HepG2 (cell line): ENCODE data around the gene TMEM165. TPM values are rescaled to one million over a fixed set of nuclear protein-coding genes. Genes with fewer than 3 reads are reported as not detected.

ENCODE experiments used
- ATAC-seq: fragments of 200-7000 bp; cut with Tn5 transposase; 3 replicates; pipeline ENCODE4 v1.9.1; 2020; ENCODE audit warnings: mild to moderate bottlenecking, moderate library complexity
- BruUV-seq: library from RNA; stranded (reverse); fragments of 400-500 nt; replicated peaks from 2 replicates; lab custom pipeline; 2021; lab: Mats Ljungman, UMichigan
- CTCF ChIA-PET: fragments of 300-600 bp; formaldehyde crosslinking; extraction: SDS; loops from one replicate; lab custom pipeline; 2021; ENCODE audit warnings: low total read pairs, inconsistent platforms, low intra/inter-chr PET ratio; lab: Yijun Ruan, JAX
- POLR2A ChIA-PET: fragments of 350-600 bp; sonication (Branson Sonifier 250); formaldehyde crosslinking; loops from one replicate; lab custom pipeline; 2020; ENCODE audit warnings: antibody characterized with exemption, inconsistent platforms; lab: Yijun Ruan, JAX
- DNase-seq: peaks from one replicate; pipeline ENCODE4 v3.0.0-alpha.2; 2015; ENCODE audit warnings: low spot score
- FAIRE-seq: peaks from 3 replicates; lab custom pipeline; 2011; peaks lifted over from hg19 to GRCh38; lab: Jason Lieb, UNC
- H2AFZ ChIP-seq: one replicate; pipeline ENCODE4 v1.6.1; 2011; ENCODE audit warnings: low read length, inconsistent platforms
- H3K27ac ChIP-seq: fragments of 300-600 bp; 3 replicates; pipeline ENCODE4 v1.8.0; 2011; ENCODE audit warnings: mixed run types, mild to moderate bottlenecking, mixed read lengths, low read length, inconsistent platforms; ENCODE audit not compliant: insufficient read depth; ENCODE audit errors: extremely low read length
- H3K27me3 ChIP-seq, 2 experiments: fragments of 200-600 bp in 1 of 2; 2 replicates in 1 of 2; 3 replicates in 1 of 2; pipeline versions ENCODE4 v1.6.0 to v1.8.0; 2011; ENCODE audit warnings: low read length in 2 of 2, mild to moderate bottlenecking in 2 of 2, moderate library complexity in 2 of 2, inconsistent platforms in 1 of 2; ENCODE audit not compliant: insufficient read depth in 2 of 2, control insufficient read depth in 1 of 2
- H3K36me3 ChIP-seq, 2 experiments: fragments of 200-600 bp in 1 of 2; replicated peaks in 1 of 2; 2 replicates in 1 of 2; 3 replicates in 1 of 2; pipeline versions ENCODE4 v1.5.1 to v1.8.0; 2011; ENCODE audit warnings: low read length in 2 of 2, inconsistent platforms in 1 of 2; ENCODE audit not compliant: insufficient read depth in 2 of 2, control insufficient read depth in 1 of 2
- H3K4me1 ChIP-seq: 2 replicates; pipeline ENCODE4 v1.5.1; 2012; ENCODE audit warnings: low read length, inconsistent platforms; ENCODE audit not compliant: insufficient read depth
- H3K4me2 ChIP-seq: 2 replicates; pipeline ENCODE4 v1.6.0; 2011; ENCODE audit warnings: low read depth, low read length, inconsistent platforms
- H3K4me3 ChIP-seq, 3 experiments: fragments of 200-600 bp in 1 of 3; sonication (generic), shearing (Covaris generic) in 1 of 3; replicated peaks in 1 of 3; 2 replicates each; pipeline ENCODE4 v1.5.1; 2011 to 2016; ENCODE audit warnings: low read length in 3 of 3, inconsistent platforms in 2 of 3, low read depth in 2 of 3, mild to moderate bottlenecking in 2 of 3, control low read depth in 1 of 3, mixed read lengths in 1 of 3; ENCODE audit not compliant: insufficient read depth in 1 of 3
- H3K79me2 ChIP-seq: one replicate; pipeline ENCODE4 v1.6.1; 2011; ENCODE audit warnings: low read length, inconsistent platforms; ENCODE audit not compliant: insufficient read depth
- H3K9ac ChIP-seq: 2 replicates; pipeline ENCODE4 v1.6.0; 2011; ENCODE audit warnings: mild to moderate bottlenecking, low read depth, low read length, inconsistent platforms; ENCODE audit not compliant: insufficient read depth
- H3K9me3 ChIP-seq: 2 replicates; pipeline ENCODE4 v1.5.1; 2012; ENCODE audit warnings: mild to moderate bottlenecking, low read length
- H4K20me1 ChIP-seq: 2 replicates; pipeline ENCODE4 v1.6.0; 2011; ENCODE audit warnings: inconsistent platforms, mild to moderate bottlenecking, low read length, moderate library complexity; ENCODE audit not compliant: insufficient read depth
- ATF6 ChIP-seq: sonication (generic); formaldehyde crosslinking; conservative IDR thresholded peaks from 2 replicates; pipeline ENCODE4 v1.4.0; 2020; ENCODE audit warnings: missing genetic modification reagents
- JDP2 ChIP-seq: sonication (generic); formaldehyde crosslinking; IDR thresholded peaks from 2 replicates; pipeline ENCODE4 v1.8.1; 2022; ENCODE audit warnings: missing genetic modification reagents, borderline replicate concordance
- MTF1 ChIP-seq: sonication (generic); formaldehyde crosslinking; IDR thresholded peaks from 2 replicates; pipeline ENCODE4 v1.5.0; 2020; ENCODE audit warnings: missing genetic modification reagents
- NFYC ChIP-seq: IDR thresholded peaks from 2 replicates; pipeline ENCODE4 v1.6.1; 2016; ENCODE audit warnings: missing genetic modification reagents, missing compliant biosample characterization
- PBX2 ChIP-seq: IDR thresholded peaks from 2 replicates; pipeline ENCODE4 v1.6.1; 2016; ENCODE audit warnings: control low read depth
- RARA ChIP-seq: IDR thresholded peaks from 2 replicates; pipeline ENCODE4 v1.6.1; 2016; ENCODE audit warnings: missing genetic modification reagents, missing compliant biosample characterization
- ZNF234 ChIP-seq: sonication (generic); formaldehyde crosslinking; conservative IDR thresholded peaks from 2 replicates; pipeline ENCODE4 v1.5.1; 2020; ENCODE audit warnings: mild to moderate bottlenecking, missing genetic modification reagents
- ZNF3 ChIP-seq: IDR thresholded peaks from 2 replicates; pipeline ENCODE4 v1.7.0; 2017; ENCODE audit warnings: inconsistent platforms
- ZNF407 ChIP-seq: sonication (generic); formaldehyde crosslinking; IDR thresholded peaks from one replicate; pipeline ENCODE4 v1.5.1; 2020; ENCODE audit warnings: mild to moderate bottlenecking, missing genetic modification reagents; ENCODE audit errors: not compliant biosample characterization
- ZNF432 ChIP-seq: sonication (generic); formaldehyde crosslinking; IDR thresholded peaks from 2 replicates; pipeline ENCODE4 v1.5.0; 2020; ENCODE audit warnings: missing genetic modification reagents, mild to moderate bottlenecking, borderline replicate concordance
- ZNF75D ChIP-seq: sonication (generic); formaldehyde crosslinking; IDR thresholded peaks from 2 replicates; pipeline ENCODE4 v1.8.1; 2023; ENCODE audit warnings: missing genetic modification reagents, mild to moderate bottlenecking, borderline replicate concordance
- ZSCAN20 ChIP-seq: sonication (generic); formaldehyde crosslinking; IDR thresholded peaks from 2 replicates; pipeline ENCODE4 v1.4.0; 2020; ENCODE audit warnings: missing genetic modification reagents, mild to moderate bottlenecking, borderline replicate concordance
- WGBS: methylation state at CpG from one replicate; pipeline ENCODE4 v1.1.6; 2017; ENCODE audit warnings: low lambda C conversion rate; 5-methylcytosine and 5-hydroxymethylcytosine counted together
- in situ Hi-C: cut with HindIII; loops from 2 replicates; pipeline ENCODE4 v1.10.0; 2017; ENCODE audit warnings: low pct_unique_long_range_greater_than_20kb; ENCODE audit not compliant: extremely low pct_ligation_motif_present
- intact Hi-C: fragments of 100-400 bp; cut with micrococcal nuclease; formaldehyde crosslinking; loops from one replicate; pipeline ENCODE4 v1.10.0; 2022; ENCODE audit not compliant: unreplicated experiment
- polyA plus RNA-seq, 8 experiments: library from polyadenylated mRNA; depleted of rRNA in 3 of 8; stranded (reverse) in 7 of 8; unstranded in 1 of 8; fragments of >200 nt; fragmentation: Illumina TruSeq in 4 of 8; extraction: Trizol in 4 of 8; gene quantifications; 2 replicates each; pipeline versions ENCODE4 v1.2.1 to v1.2.3, GENCODE V29; 2011 to 2016; ENCODE audit warnings: low read depth in 4 of 8, missing spikeins in 1 of 8, mixed read lengths in 1 of 8; ENCODE audit not compliant: insufficient read depth in 1 of 8
- total RNA-seq, 5 experiments: library from RNA; depleted of rRNA; stranded (reverse); fragments of >200 nt; fragmentation: Illumina TruSeq; extraction: Trizol; gene quantifications; 2 replicates each; pipeline ENCODE4 v1.2.3, GENCODE V29; 2016; ENCODE audit warnings: low read depth in 1 of 5
- TF ChIP-seq, protein P1 (sequence below): sonication (generic); formaldehyde crosslinking; IDR thresholded peaks from 2 replicates; pipeline ENCODE4 v1.4.0; 2020; ENCODE audit warnings: mild to moderate bottlenecking, missing genetic modification reagents

Gene TMEM165
- total and polyA plus RNA-seq, 2 of the 13 experiments (the other 11 are each of a cell fraction or from before 2014, with no cell fraction given), result 54.6 to 103 TPM

GRCh38 chr4:55363691-55364351 is 31.9 kb upstream of the TMEM165 start:
- ChIA-PET CTCF (no interaction called here), POLR2A (no interaction called here)
- H3K79me2 ChIP-seq, result no peaks in the 10 kb centered on the region
- in situ Hi-C loops (no loop called here), intact Hi-C loops (no loop called here)
- H3K9me3 ChIP-seq, result no peaks in the 10 kb centered on the region
- BruUV-seq, result no TSS peak
- no peak overlapping the region for H3K4me3 ChIP-seq
- DNase-seq (no peak), ATAC-seq (no peak), FAIRE-seq (no peak)
- H3K4me1 ChIP-seq, result peaks cover 17% of the 10 kb centered on the region
- H3K36me3 ChIP-seq, result no peaks in the 10 kb centered on the region
- no peak overlapping the region for H3K9ac ChIP-seq
- no peak overlapping the region for H2AFZ ChIP-seq
- H4K20me1 ChIP-seq, result no peaks in the 10 kb centered on the region
- H3K4me2 ChIP-seq, result no peak overlapping the region
- H3K27ac ChIP-seq, result no peak overlapping the region
- 92% methylated on average over 9 of the region's 9 CpGs for WGBS
- H3K27me3 ChIP-seq, result no peaks in the 10 kb centered on the region
- TF ChIP-seq ZNF3 (CRISPR knock-in tag) (no peak), JDP2 (CRISPR knock-in tag) (no peak), NFYC (CRISPR knock-in tag) (no peak), PBX2 (CRISPR knock-in tag) (no peak), ZNF234 (CRISPR knock-in tag) (no peak), ZNF407 (CRISPR knock-in tag) (no peak), RARA (CRISPR knock-in tag) (no peak), MTF1 (CRISPR knock-in tag) (no peak), ATF6 (CRISPR knock-in tag) (no peak), ZNF432 (no peak), ZNF75D (no peak), ZSCAN20 (CRISPR knock-in tag) (no peak)
- TF ChIP-seq, protein P1, sequence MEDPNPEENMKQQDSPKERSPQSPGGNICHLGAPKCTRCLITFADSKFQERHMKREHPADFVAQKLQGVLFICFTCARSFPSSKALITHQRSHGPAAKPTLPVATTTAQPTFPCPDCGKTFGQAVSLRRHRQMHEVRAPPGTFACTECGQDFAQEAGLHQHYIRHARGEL (CRISPR knock-in tag), result no peak
